ENCODE measurements around the gene SPATA45. TPM values are rescaled to one million over a fixed set of nuclear protein-coding genes. Genes with fewer than 3 reads are reported as not detected.

The SPATA45 gene
- total and polyA plus RNA-seq, 2 donors (not counting 1 experiment from before 2014, with no cell fraction given) = 0.44 to 0.83 TPM

DNA sequence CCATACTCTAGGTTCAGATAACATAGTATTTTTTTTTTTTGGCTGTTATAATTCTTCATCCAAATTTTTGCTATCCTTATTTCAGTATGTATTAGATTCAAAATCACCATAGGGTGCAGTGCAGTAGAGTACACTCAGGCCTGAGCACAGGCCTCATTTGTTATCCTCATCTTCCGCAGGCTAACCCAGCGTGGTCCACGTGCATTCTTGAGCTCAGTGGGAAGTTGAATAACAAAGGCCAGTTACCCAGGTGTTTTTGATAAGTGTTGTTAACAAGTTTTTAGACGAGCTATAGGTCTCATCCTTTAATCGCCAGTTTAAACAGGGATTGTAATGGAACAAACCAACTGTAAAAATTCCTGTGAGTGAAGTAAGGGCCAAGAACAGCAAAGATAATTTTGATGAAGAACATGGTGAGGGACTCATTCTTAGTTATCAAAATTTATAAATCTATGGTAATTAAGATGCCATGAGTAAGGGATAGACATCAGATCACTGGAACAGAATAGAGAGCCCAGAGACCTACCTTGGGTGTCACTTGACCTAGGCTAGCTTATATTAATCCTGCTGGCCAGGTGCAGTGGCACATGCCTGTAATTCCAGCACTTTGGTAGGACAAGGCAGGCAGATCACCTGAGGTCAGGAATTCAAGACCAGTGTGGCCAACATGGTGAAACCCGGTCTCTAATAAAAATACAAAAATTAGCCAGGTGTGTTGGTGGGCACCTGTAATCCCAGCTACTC, 32.7 kb upstream of the SPATA45 start:
- TF ChIP-seq CTCF (conservative IDR thresholded peaks at IDR 0.05 in 1 of 2, IDR thresholded peaks at IDR 0.05 in 1 of 2; ENCODE audit: low read depth in 1 of 2, low read length in 2 of 2) = no peak
- no peak for TF ChIP-seq EZH2 (IDR thresholded peaks at IDR 0.05; ENCODE audit: low read length, missing control alignments)
- H3K9ac ChIP-seq (ENCODE audit: insufficient read depth, low read length) = no peak overlapping the region
- no peaks in the 10 kb centered on the region for H4K20me1 ChIP-seq (ENCODE audit: control insufficient read depth, extremely low read depth, insufficient read depth, low read length)
- no peaks in the 10 kb centered on the region for H3K9me3 ChIP-seq (ENCODE audit: control insufficient read depth, insufficient read depth, low read depth, low read length)
- H3K27ac ChIP-seq (ENCODE audit: insufficient read depth, low read length) = no peak overlapping the region
- no peaks in the 10 kb centered on the region for H3K27me3 ChIP-seq (ENCODE audit: control insufficient read depth, insufficient read depth, low read length)
- H3K79me2 ChIP-seq (ENCODE audit: control insufficient read depth, insufficient read depth, low read length) = no peaks in the 10 kb centered on the region
- H2AFZ ChIP-seq (ENCODE audit: low read length) = no peak overlapping the region
- H3K4me2 ChIP-seq (ENCODE audit: extremely low read depth, insufficient read depth, low read length) = no peak overlapping the region
- no peaks in the 10 kb centered on the region for H3K4me1 ChIP-seq (ENCODE audit: control insufficient read depth, extremely low read depth, insufficient read depth, low read length)
- no peak overlapping the region for H3K4me3 ChIP-seq (replicated peaks in 1 of 4; ENCODE audit: control extremely low read depth in 1 of 4, insufficient read depth in 1 of 4, low read depth in 3 of 4, low read length in 4 of 4)
- DNase-seq (ENCODE audit: low read depth in 2 of 2) = no peak
- H3K36me3 ChIP-seq (ENCODE audit: control insufficient read depth, insufficient read depth, low read length) = no peaks in the 10 kb centered on the region

- Histone ChIP-seq H3K4me1 (ENCODE audit: control insufficient read depth, extremely low read depth, insufficient read depth, low read length) (no peaks in the 10 kb centered on the region), H3K27ac (ENCODE audit: insufficient read depth, low read length) (no peak overlapping the region), H4K20me1 (ENCODE audit: control insufficient read depth, extremely low read depth, insufficient read depth, low read length) (no peaks in the 10 kb centered on the region), H2AFZ (ENCODE audit: low read length) (no peak overlapping the region), H3K4me2 (ENCODE audit: extremely low read depth, insufficient read depth, low read length) (no peak overlapping the region), H3K79me2 (ENCODE audit: control insufficient read depth, insufficient read depth, low read length) (no peaks in the 10 kb centered on the region), H3K4me3 (replicated peaks in 1 of 4; ENCODE audit: control extremely low read depth in 1 of 4, insufficient read depth in 1 of 4, low read depth in 3 of 4, low read length in 4 of 4) (no peak overlapping the region), H3K9me3 (ENCODE audit: control insufficient read depth, insufficient read depth, low read depth, low read length) (no peaks in the 10 kb centered on the region), H3K9ac (ENCODE audit: insufficient read depth, low read length) (no peak overlapping the region), H3K27me3 (ENCODE audit: control insufficient read depth, insufficient read depth, low read length) (no peaks in the 10 kb centered on the region), H3K36me3 (ENCODE audit: control insufficient read depth, insufficient read depth, low read length) (no peaks in the 10 kb centered on the region)
- DNase-seq (ENCODE audit: low read depth in 2 of 2) = no peak
- no peak for TF ChIP-seq EZH2 (IDR thresholded peaks at IDR 0.05; ENCODE audit: low read length, missing control alignments)
- TF ChIP-seq CTCF (conservative IDR thresholded peaks at IDR 0.05 in 1 of 2, IDR thresholded peaks at IDR 0.05 in 1 of 2; ENCODE audit: low read depth in 1 of 2, low read length in 2 of 2) = no peak
Observed at GRCh38 chr1:212878418-212878817, 31.0 kb upstream of the SPATA45 start.

DNA sequence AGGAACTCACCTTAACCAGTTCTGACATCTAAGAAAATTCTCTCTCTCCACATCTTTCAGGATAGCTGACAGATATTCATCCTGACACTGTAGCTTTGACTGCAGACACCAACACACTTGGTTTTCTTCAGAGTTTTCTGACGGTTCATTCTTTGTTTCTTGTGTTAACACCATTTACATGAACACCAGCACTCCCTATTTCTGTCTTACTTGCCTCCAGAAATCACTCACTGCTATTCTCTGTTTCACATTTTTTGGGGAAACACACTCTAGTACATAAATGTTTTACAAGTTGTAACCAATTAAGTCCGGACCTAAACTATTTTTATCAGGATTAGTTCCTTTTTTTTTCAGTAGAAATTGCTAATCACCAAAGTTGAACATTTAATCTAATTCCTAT, 26.1 kb upstream of the SPATA45 start:
- H3K79me2 ChIP-seq (ENCODE audit: control insufficient read depth, insufficient read depth, low read length) = no peaks in the 10 kb centered on the region
- no peaks in the 10 kb centered on the region for H3K27me3 ChIP-seq (ENCODE audit: control insufficient read depth, insufficient read depth, low read length)
- H3K27ac ChIP-seq (ENCODE audit: insufficient read depth, low read length) = no peak overlapping the region
- no peak for DNase-seq (ENCODE audit: low read depth in 2 of 2)
- H3K9me3 ChIP-seq (ENCODE audit: control insufficient read depth, insufficient read depth, low read depth, low read length) = no peaks in the 10 kb centered on the region
- H3K9ac ChIP-seq (ENCODE audit: insufficient read depth, low read length) = no peak overlapping the region
- no peaks in the 10 kb centered on the region for H4K20me1 ChIP-seq (ENCODE audit: control insufficient read depth, extremely low read depth, insufficient read depth, low read length)
- H3K4me2 ChIP-seq (ENCODE audit: extremely low read depth, insufficient read depth, low read length) = no peak overlapping the region
- TF ChIP-seq EZH2 (IDR thresholded peaks at IDR 0.05; ENCODE audit: low read length, missing control alignments) = no peak
- TF ChIP-seq CTCF (conservative IDR thresholded peaks at IDR 0.05 in 1 of 2, IDR thresholded peaks at IDR 0.05 in 1 of 2; ENCODE audit: low read depth in 1 of 2, low read length in 2 of 2) = no peak
- no peaks in the 10 kb centered on the region for H3K4me1 ChIP-seq (ENCODE audit: control insufficient read depth, extremely low read depth, insufficient read depth, low read length)
- H3K36me3 ChIP-seq (ENCODE audit: control insufficient read depth, insufficient read depth, low read length) = no peaks in the 10 kb centered on the region
- no peak overlapping the region for H2AFZ ChIP-seq (ENCODE audit: low read length)
- no peak overlapping the region for H3K4me3 ChIP-seq (replicated peaks in 1 of 4; ENCODE audit: control extremely low read depth in 1 of 4, insufficient read depth in 1 of 4, low read depth in 3 of 4, low read length in 4 of 4)
